ENCODE results near the gene STX4. TPM values are rescaled to one million over a fixed set of nuclear protein-coding genes. Genes with fewer than 3 reads are reported as not detected.

The STX4 gene
- total and polyA plus RNA-seq, 9 of the 15 experiments (the other 6 are each of a cell fraction or from before 2014, with no cell fraction given), result 3.2 to 48.0 (median 21.5) TPM

- in situ Hi-C loops (cut with MboI), result no loop called here
- Histone ChIP-seq H3K4me2 (ENCODE audit: insufficient read depth, low read length) (no peak overlapping the region), H3K4me3 (no peak overlapping the region), H2AFZ (ENCODE audit: low read depth, low read length) (no peak overlapping the region), H3K9me3 (replicated peaks; ENCODE audit: control insufficient read depth, insufficient read depth, low read depth, low read length) (no peaks in the 10 kb centered on the region), H3K9ac (ENCODE audit: insufficient read depth in 1 of 2, low read depth in 2 of 2, low read length in 2 of 2) (peak overlapping the region in 1 of 2 experiments; percentile 80; a peak in 2 of 4 replicates), H4K20me1 (replicated peaks; ENCODE audit: control insufficient read depth, insufficient read depth, low read length) (0 out of 2 replicates have a peak, but pooled peaks cover 5% of the 10 kb centered on the region), H3K27ac (ENCODE audit: extremely low read depth, low read depth, low read length) (no peak overlapping the region), H3K27me3 (ENCODE audit: control insufficient read depth in 2 of 2, insufficient read depth in 2 of 2, low read length in 2 of 2) (no peaks in the 10 kb centered on the region), H3K4me1 (replicated peaks in 1 of 2; ENCODE audit: control insufficient read depth in 2 of 2, insufficient read depth in 2 of 2, low read length in 2 of 2) (peaks cover 0 to 86% of the 10 kb centered on the region in 2 experiments; a peak in 3 of 5 replicates), H3K9me1 (ENCODE audit: control insufficient read depth, insufficient read depth, low read length) (no peaks in the 10 kb centered on the region), H3K36me3 (ENCODE audit: control insufficient read depth, insufficient read depth, low read length) (peaks cover 75% of the 10 kb centered on the region), H3K79me2 (ENCODE audit: control insufficient read depth, insufficient read depth, low read length) (peaks cover 15% of the 10 kb centered on the region; the same call in 2 of the 3 replicates)
- POLR2A ChIA-PET, result interaction anchor here (0.6 to 0.8 kb wide), 2 partner anchors 8 to 99 kb away, joined by 3 read pairs; partner anchors contain the start of gene ZNF668
- ATAC-seq, result no peak
- 83% methylated on average over 19 of the region's 26 CpGs for WGBS (ENCODE audit: insufficient coverage, low coverage, missing lambda C conversion rate)
- no peak for FAIRE-seq
- BruUV-seq (replicated peaks), result no TSS peak
- intact Hi-C loops (cut with micrococcal nuclease), result no loop called here
- CTCF ChIA-PET (ENCODE audit: low intra/inter-chr PET ratio), result no interaction called here
- no peak for DNase-seq (ENCODE audit: extremely low read depth in 1 of 4, low spot score in 3 of 4)
- TF ChIP-seq SPI1 (IDR thresholded peaks at IDR 0.05; ENCODE audit: borderline replicate concordance, low read depth, low read length) (peak; percentile 84), HIVEP1 (CRISPR knock-in tag; IDR thresholded peaks at IDR 0.05) (no peak), XRCC4 (IDR thresholded peaks at IDR 0.05; ENCODE audit: extremely low read depth, insufficient read depth, insufficient read length) (no peak), ZC3H11A (IDR thresholded peaks at IDR 0.05; ENCODE audit: low read depth, low read length) (no peak), LARP7 (IDR thresholded peaks at IDR 0.05) (no peak), POLR2A (conservative IDR thresholded peaks at IDR 0.05) (0 out of 2 replicates have a peak, but pooled peaks have one; percentile 9), ZNF707 (CRISPR knock-in tag; conservative IDR thresholded peaks at IDR 0.05) (no peak), POLR2AphosphoS5 (IDR thresholded peaks at IDR 0.05; ENCODE audit: control insufficient read depth, insufficient read depth, low read depth, low read length) (peak; percentile 24; the same call in 1 of the 2 replicates), TSHZ1 (CRISPR knock-in tag; IDR thresholded peaks at IDR 0.05) (no peak), SUPT5H (IDR thresholded peaks at IDR 0.05) (peak; percentile 39; the same call in 1 of the 2 replicates), THAP12 (CRISPR knock-in tag; IDR thresholded peaks at IDR 0.05) (no peak), HSF4 (CRISPR knock-in tag; IDR thresholded peaks at IDR 0.05; ENCODE audit: borderline replicate concordance) (no peak), RBFOX2 (IDR thresholded peaks at IDR 0.05; ENCODE audit: low read depth, low read length) (peak; percentile 64), L3MBTL2 (IDR thresholded peaks at IDR 0.05) (no peak), FOXP1 (CRISPR knock-in tag; IDR thresholded peaks at IDR 0.05) (no peak), BHLHE40 (IDR thresholded peaks at IDR 0.05; ENCODE audit: low read length) (no peak)
These were observed 48.3 kb downstream of the STX4 start for GRCh38 chr16:31081428-31082351.

Data from K562 (cell line).